Measurements from ENCODE around the gene TOP1.

Gene TOP1

DNA sequence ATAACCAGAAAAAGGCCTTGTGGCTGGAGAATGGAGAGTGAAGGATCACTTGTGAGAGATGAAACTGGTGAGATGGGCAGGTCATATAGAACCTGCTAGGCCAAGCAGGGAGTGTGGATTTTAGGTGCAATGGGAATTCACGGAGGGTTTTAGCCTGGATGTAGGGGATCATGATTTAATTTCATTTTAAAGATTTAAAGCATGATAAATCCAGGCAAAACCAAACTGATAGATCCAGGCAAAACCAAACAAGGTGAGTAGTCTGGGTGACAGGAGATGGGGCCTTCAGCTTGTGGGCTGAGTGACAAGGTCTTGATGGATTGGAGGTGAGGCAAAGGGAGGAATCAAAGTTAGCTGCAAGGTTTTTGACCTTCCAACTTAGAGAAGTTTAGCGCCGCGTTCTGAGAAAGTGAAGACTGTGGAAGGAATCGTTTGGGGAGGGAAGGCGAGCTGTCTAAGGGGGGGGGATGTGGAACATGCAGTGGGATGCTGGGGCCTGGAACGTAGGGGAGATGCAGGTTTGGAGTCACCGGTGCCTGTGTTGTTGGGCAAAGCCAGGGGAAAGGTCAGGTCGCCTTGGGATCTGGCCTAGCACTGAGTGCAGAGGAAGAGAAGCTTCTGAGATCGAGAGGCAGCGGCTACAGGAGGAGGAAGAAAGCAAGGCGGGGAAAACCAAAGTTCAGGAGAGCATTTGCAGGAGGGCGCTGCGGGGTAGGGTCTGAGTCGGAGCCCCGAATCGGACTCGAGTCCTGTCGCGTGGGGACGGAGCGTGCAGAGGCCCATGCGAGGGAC lies 107.5 kb downstream of the TOP1 start:
- Histone ChIP-seq H3K4me3 (ENCODE audit: low read length) (peak overlapping the region; percentile 78), H3K27me3 (replicated peaks; ENCODE audit: insufficient read depth, low read length) (no peaks in the 10 kb centered on the region), H2AFZ (ENCODE audit: low read length) (peak overlapping the region; percentile 83), H3K36me3 (replicated peaks; ENCODE audit: insufficient read depth, low read length) (no peaks in the 10 kb centered on the region), H3K79me2 (ENCODE audit: low read length) (peaks cover 37% of the 10 kb centered on the region), H3K9ac (ENCODE audit: low read length) (no peak overlapping the region; the same call in 1 of the 2 replicates), H3K27ac (ENCODE audit: low read length) (no peak overlapping the region), H3K9me2 (replicated peaks; ENCODE audit: insufficient read depth, low read length) (no peaks in the 10 kb centered on the region), H3K4me1 (ENCODE audit: low read length) (peaks cover 14% of the 10 kb centered on the region; the same call in 1 of the 2 replicates), H3F3A (ENCODE audit: insufficient read depth, low read length) (0 out of 2 replicates have a peak, but pooled peaks cover 8% of the 10 kb centered on the region), H3K9me3 (replicated peaks; ENCODE audit: insufficient read depth, low read length) (no peaks in the 10 kb centered on the region), H4K20me1 (ENCODE audit: insufficient read depth, low read length) (no peaks in the 10 kb centered on the region), H3K4me2 (ENCODE audit: low read depth, low read length) (peak overlapping the region; percentile 92)
- DNase-seq: no peak
- TF ChIP-seq EZH2 (optimal IDR thresholded peaks at IDR 0.05; ENCODE audit: low read depth, low read length): no peak
- TF ChIP-seq EZH2phosphoT487 (IDR thresholded peaks at IDR 0.05; ENCODE audit: low read length): no peak
- no peak for TF ChIP-seq CTCF (IDR thresholded peaks at IDR 0.05; ENCODE audit: low read length)

DNA sequence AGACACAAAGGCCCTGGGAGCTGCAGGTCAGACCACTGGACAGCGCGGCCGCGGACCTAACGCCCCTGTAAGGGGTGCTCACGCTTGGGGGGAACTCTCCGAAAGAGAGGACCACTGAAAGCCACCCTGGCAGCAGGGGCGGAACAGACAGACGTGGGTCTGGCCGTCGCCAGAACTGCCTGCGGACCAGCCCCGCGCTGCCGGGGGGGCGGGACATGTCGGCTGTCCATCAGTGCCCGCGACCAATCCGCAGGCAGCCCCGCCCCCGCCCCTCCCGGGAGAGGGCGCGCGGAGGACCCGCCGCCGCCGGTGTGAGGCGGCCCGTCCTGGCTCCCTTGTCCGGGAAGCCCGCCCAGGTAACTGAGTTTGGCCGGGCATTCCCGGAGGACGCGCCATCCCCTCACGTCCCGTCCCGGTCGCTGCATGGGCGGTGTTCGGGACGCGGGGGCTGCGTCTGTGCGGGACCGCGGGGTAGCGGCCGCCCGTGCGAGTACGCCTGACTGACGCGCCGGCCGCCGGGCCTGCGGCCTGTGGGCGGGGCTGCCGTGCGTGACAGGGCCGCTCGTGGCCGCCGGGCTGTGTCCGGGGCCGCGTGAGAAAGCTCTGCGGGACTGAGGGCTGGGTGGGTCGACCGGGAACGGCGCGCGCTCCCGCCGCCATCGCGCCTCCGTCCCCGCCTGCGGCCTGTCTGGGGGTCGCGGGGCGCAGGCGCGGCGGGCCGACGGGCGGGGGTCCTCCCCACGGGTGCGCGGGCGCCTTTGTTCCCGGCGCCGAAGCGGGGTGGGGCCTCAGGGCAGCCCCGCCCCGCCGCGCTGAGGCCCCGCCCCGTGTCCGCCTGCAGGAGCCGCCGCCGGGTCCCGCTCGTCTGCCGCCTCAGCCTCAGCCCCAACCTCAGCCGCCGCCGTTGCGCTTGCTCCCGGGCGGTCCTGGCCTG lies 108.3 kb downstream of the TOP1 start, which contains the start of gene PLCG1:
Gene PLCG1 (plus strand): TSS at position 864 of the 934 bp plus-strand sequence. CDS start 99 bp downstream, outside the sequence.
- TF ChIP-seq CTCF (IDR thresholded peaks at IDR 0.05; ENCODE audit: low read length) (no peak), EZH2phosphoT487 (IDR thresholded peaks at IDR 0.05; ENCODE audit: low read length) (no peak), EZH2 (optimal IDR thresholded peaks at IDR 0.05; ENCODE audit: low read depth, low read length) (no peak)
- Histone ChIP-seq H2AFZ (ENCODE audit: low read length) (peak within 1 kb of the TSS; percentile 83), H4K20me1 (ENCODE audit: insufficient read depth, low read length) (no peaks in the 10 kb centered on the region), H3K27ac (ENCODE audit: low read length) (peak within 1 kb of the TSS; percentile 27; the same call in 1 of the 2 replicates), H3K4me3 (ENCODE audit: low read length) (peak within 1 kb of the TSS; percentile 88), H3K9me3 (replicated peaks; ENCODE audit: insufficient read depth, low read length) (no peaks in the 10 kb centered on the region), H3F3A (ENCODE audit: insufficient read depth, low read length) (0 out of 2 replicates have a peak, but pooled peaks cover 8% of the 10 kb centered on the region), H3K36me3 (replicated peaks; ENCODE audit: insufficient read depth, low read length) (no peaks in the 10 kb centered on the region), H3K27me3 (replicated peaks; ENCODE audit: insufficient read depth, low read length) (no peaks in the 10 kb centered on the region), H3K9ac (ENCODE audit: low read length) (peak within 1 kb of the TSS; percentile 69), H3K79me2 (ENCODE audit: low read length) (peaks cover 45% of the 10 kb centered on the region), H3K9me2 (replicated peaks; ENCODE audit: insufficient read depth, low read length) (no peaks in the 10 kb centered on the region), H3K4me1 (ENCODE audit: low read length) (peaks cover 14% of the 10 kb centered on the region; the same call in 1 of the 2 replicates), H3K4me2 (ENCODE audit: low read depth, low read length) (peak within 1 kb of the TSS; percentile 94)
- DNase-seq: peak; percentile 84

DNA sequence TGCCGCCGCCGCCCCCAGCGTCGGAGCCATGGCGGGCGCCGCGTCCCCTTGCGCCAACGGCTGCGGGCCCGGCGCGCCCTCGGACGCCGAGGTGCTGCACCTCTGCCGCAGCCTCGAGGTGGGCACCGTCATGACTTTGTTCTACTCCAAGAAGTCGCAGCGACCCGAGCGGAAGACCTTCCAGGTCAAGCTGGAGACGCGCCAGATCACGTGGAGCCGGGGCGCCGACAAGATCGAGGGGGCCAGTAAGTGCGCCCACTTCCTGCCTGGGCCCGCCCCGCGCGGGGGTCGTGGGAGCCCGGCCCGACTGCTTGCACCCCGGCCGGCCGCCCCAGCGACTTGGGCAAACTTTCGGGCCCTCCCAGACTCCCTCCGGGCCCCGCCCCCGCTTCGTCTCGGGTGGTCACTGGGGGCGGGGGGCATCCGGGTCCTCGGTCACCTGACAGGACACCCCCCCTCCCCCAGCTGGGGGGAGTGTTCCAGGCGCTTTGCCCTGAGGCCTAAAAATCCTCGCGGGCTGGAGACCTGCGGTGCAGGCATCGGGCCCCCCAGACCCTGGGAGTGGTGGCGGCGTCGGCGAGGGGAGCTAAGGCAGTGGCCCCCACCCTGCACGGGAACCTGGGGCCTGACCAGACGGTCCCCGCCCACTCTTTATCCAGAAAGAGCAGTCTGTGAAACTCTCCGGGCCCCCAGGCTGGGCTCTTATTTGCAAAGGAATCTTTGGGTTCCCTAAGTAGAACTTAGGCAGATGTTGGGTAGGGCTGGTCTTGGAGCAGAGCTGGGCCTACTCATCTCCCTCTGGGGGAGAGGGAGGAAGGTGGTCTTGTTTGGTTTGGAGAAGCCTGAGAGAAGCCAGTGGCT lies 109.2 kb downstream of the TOP1 start:
- Histone ChIP-seq H3F3A (ENCODE audit: insufficient read depth, low read length) (0 out of 2 replicates have a peak, but pooled peaks cover 8% of the 10 kb centered on the region), H3K36me3 (replicated peaks; ENCODE audit: insufficient read depth, low read length) (no peaks in the 10 kb centered on the region), H3K27ac (ENCODE audit: low read length) (no peak overlapping the region), H3K4me1 (ENCODE audit: low read length) (peaks cover 14% of the 10 kb centered on the region; the same call in 1 of the 2 replicates), H4K20me1 (ENCODE audit: insufficient read depth, low read length) (no peaks in the 10 kb centered on the region), H3K9me3 (replicated peaks; ENCODE audit: insufficient read depth, low read length) (no peaks in the 10 kb centered on the region), H3K4me3 (ENCODE audit: low read length) (peak overlapping the region; percentile 88), H3K9me2 (replicated peaks; ENCODE audit: insufficient read depth, low read length) (no peaks in the 10 kb centered on the region), H2AFZ (ENCODE audit: low read length) (peak overlapping the region; percentile 72), H3K9ac (ENCODE audit: low read length) (peak overlapping the region; percentile 69), H3K79me2 (ENCODE audit: low read length) (peaks cover 54% of the 10 kb centered on the region), H3K4me2 (ENCODE audit: low read depth, low read length) (peak overlapping the region; percentile 94), H3K27me3 (replicated peaks; ENCODE audit: insufficient read depth, low read length) (no peaks in the 10 kb centered on the region)
- no peak for TF ChIP-seq CTCF (IDR thresholded peaks at IDR 0.05; ENCODE audit: low read length)
- no peak for TF ChIP-seq EZH2phosphoT487 (IDR thresholded peaks at IDR 0.05; ENCODE audit: low read length)
- TF ChIP-seq EZH2 (optimal IDR thresholded peaks at IDR 0.05; ENCODE audit: low read depth, low read length): no peak
- DNase-seq: peak; percentile 23
